ENCODE data around the gene AASDHPPT. TPM values are rescaled to one million over a fixed set of nuclear protein-coding genes. Genes with fewer than 3 reads are reported as not detected.

Gene AASDHPPT
- polyA plus RNA-seq, 1 donor from 2014 or later, result 322 TPM

- TF ChIP-seq CTCF (IDR thresholded peaks at IDR 0.05; ENCODE audit: poor library complexity, severe bottlenecking), result no peak
- TF ChIP-seq POLR2AphosphoS5 (IDR thresholded peaks at IDR 0.05), result no peak
- TF ChIP-seq EZH2 (IDR thresholded peaks at IDR 0.05; ENCODE audit: borderline replicate concordance, insufficient read depth, low read length, poor library complexity, severe bottlenecking), result no peak
- TF ChIP-seq TAF1 (IDR thresholded peaks at IDR 0.05; ENCODE audit: low read depth), result no peak
- no peak for TF ChIP-seq RAD21 (conservative IDR thresholded peaks at IDR 0.05)
- no peak for TF ChIP-seq MXI1 (conservative IDR thresholded peaks at IDR 0.05; ENCODE audit: poor library complexity, severe bottlenecking)
- TF ChIP-seq SMC3 (conservative IDR thresholded peaks at IDR 0.05; ENCODE audit: poor library complexity), result no peak
- no peaks in the 10 kb centered on the region for H4K20me1 ChIP-seq (ENCODE audit: insufficient read depth)
- H3K36me3 ChIP-seq (ENCODE audit: insufficient read depth, low read length), result no peaks in the 10 kb centered on the region
- no peak overlapping the region for H3K27ac ChIP-seq (ENCODE audit: low read length)
- H3K27me3 ChIP-seq (ENCODE audit: insufficient read depth, low read depth, low read length), result no peaks in the 10 kb centered on the region
- H3F3A ChIP-seq (ENCODE audit: insufficient read depth, low read length, poor library complexity, severe bottlenecking), result no peaks in the 10 kb centered on the region
- no peak overlapping the region for H3K4me2 ChIP-seq (ENCODE audit: low read length)
- no peaks in the 10 kb centered on the region for H3K9me3 ChIP-seq (ENCODE audit: low read length)
- no peaks in the 10 kb centered on the region for H3K9me2 ChIP-seq (ENCODE audit: insufficient read depth, low read length)
- H2AFZ ChIP-seq (ENCODE audit: low read depth, low read length), result no peak overlapping the region
- H3K79me2 ChIP-seq (replicated peaks; ENCODE audit: insufficient read depth, low read length), result no peaks in the 10 kb centered on the region
- no peak overlapping the region for H3K9ac ChIP-seq (ENCODE audit: low read length)
- no peak overlapping the region for H3K4me3 ChIP-seq (ENCODE audit: low read length)
Measured at GRCh38 chr11:106137061-106137460, 59.6 kb downstream of the AASDHPPT start.

GRCh38 chr11:106137758-106138157 lies 60.3 kb downstream of the AASDHPPT start:
- Histone ChIP-seq H3K79me2 (replicated peaks; ENCODE audit: insufficient read depth, low read length) (no peaks in the 10 kb centered on the region), H3K9me3 (ENCODE audit: low read length) (no peaks in the 10 kb centered on the region), H3F3A (ENCODE audit: insufficient read depth, low read length, poor library complexity, severe bottlenecking) (no peaks in the 10 kb centered on the region), H3K4me3 (ENCODE audit: low read length) (no peak overlapping the region), H3K9me2 (ENCODE audit: insufficient read depth, low read length) (no peaks in the 10 kb centered on the region), H4K20me1 (ENCODE audit: insufficient read depth) (no peaks in the 10 kb centered on the region), H3K36me3 (ENCODE audit: insufficient read depth, low read length) (no peaks in the 10 kb centered on the region), H3K27me3 (ENCODE audit: insufficient read depth, low read depth, low read length) (no peaks in the 10 kb centered on the region), H3K9ac (ENCODE audit: low read length) (no peak overlapping the region), H3K4me2 (ENCODE audit: low read length) (no peak overlapping the region), H3K27ac (ENCODE audit: low read length) (no peak overlapping the region), H2AFZ (ENCODE audit: low read depth, low read length) (no peak overlapping the region)
- TF ChIP-seq EP300 (conservative IDR thresholded peaks at IDR 0.05; ENCODE audit: poor library complexity, severe bottlenecking) (no peak), TAF1 (IDR thresholded peaks at IDR 0.05; ENCODE audit: low read depth) (no peak), MXI1 (conservative IDR thresholded peaks at IDR 0.05; ENCODE audit: poor library complexity, severe bottlenecking) (no peak), POLR2AphosphoS5 (IDR thresholded peaks at IDR 0.05) (no peak), REST (IDR thresholded peaks at IDR 0.05; ENCODE audit: borderline replicate concordance) (no peak), RAD21 (conservative IDR thresholded peaks at IDR 0.05) (no peak), EZH2 (IDR thresholded peaks at IDR 0.05; ENCODE audit: borderline replicate concordance, insufficient read depth, low read length, poor library complexity, severe bottlenecking) (no peak)

Other genes starting within 250 kb of the AASDHPPT start
- gene MSANTD4, start 55.4 kb upstream of the AASDHPPT start, polyA plus RNA-seq, result 45.0 and 48.4 TPM in 2 replicates
- 3.1 and 7.3 TPM in 2 replicates for gene KBTBD3, start 315 bp upstream of the AASDHPPT start, polyA plus RNA-seq

Measured in neural cell (in vitro differentiated cells).